HG03520 (cell line): ENCODE results near the gene FOXC1.

ENCODE experiments used
- ATAC-seq: cut with Tn5 transposase; IDR thresholded peaks from one replicate; pipeline ENCODE4 v1.9.1; 2021; ENCODE audit warnings: mild to moderate bottlenecking, moderate library complexity; ENCODE audit not compliant: unreplicated experiment

The FOXC1 gene

DNA sequence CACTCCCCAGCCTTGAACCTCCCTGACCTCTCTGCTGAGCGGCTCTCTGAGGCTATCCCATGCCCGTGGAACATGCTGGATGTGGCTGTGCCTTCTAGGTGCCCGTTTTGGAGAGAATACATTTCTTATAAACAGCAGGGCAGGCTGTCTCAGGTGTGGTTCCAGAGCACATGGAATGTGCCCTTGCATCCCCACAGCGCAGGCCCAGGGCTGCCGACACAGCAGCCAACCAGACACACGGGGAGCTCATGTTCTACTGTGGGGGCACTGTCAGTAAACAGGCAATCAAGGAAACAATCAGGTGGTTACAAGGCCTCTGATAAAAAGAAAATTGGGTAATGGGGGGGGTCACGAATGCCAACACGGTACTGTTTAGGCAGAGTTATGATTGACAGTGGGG, 30.8 kb downstream of the FOXC1 start:
- ATAC-seq, result no peak

- ATAC-seq, result no peak
Measured at GRCh38 chr6:1641343-1641885, 31.7 kb downstream of the FOXC1 start.

- ATAC-seq, result no peak
Measured at GRCh38 chr6:1643111-1643510, 33.4 kb downstream of the FOXC1 start.

DNA sequence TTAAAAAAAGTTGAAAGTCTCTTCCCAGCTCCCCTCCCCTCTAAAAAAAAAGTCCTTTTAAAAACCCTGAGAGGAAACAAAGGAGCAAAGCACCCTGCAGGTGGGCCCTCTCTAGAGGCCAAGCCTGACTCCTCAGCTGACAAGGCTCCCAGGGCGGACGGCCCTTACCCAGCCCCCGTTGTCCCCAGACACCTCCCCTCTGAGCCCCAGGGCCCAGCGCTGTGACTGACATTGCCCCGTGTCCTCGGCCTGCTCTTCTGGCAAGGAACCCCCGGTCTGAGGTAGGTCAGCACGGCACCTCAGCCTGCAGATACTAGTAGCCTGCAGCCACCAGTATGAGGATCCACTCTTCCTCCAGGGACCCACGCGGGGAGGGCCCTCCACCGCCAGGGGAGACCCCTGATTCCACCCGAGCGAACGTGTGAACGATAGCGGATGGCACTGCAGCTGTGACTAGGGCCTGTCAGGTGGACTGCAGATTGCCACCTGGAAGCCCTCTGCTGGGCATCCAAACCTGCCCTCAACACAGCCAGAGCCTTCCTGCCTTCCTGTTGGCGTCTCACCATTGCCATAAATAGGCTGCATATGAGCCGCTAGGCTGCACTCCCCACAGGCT, 34.2 kb downstream of the FOXC1 start:
- no peak for ATAC-seq

DNA sequence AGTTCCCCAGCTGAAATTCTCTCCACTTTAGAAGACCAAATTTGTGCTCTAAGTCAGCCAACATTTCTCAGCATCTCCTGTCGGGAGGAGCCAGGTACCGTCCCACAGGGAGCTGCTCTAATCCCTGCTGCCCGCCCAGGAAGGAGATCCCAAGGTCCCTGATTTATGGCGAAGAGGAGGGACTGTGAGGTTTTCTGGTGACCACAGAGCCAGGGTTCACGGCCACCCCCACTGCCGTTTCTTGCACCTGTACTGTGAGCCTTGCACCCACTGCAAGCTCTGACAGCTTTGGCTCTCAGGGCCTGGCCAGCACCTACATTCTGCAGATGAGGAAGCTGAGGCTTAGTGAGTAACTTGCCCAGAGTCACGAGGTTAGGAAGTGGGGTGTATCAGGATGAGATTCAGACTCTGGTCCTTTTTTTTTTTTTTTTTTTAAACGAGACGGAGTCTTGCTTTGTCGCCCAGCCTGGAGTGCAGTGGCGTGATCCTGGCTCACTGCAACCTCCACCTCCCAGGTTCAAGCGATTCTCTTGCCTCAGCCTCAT, 34.9 kb downstream of the FOXC1 start:
- ATAC-seq, result no peak

- ATAC-seq, result no peak
Measured at GRCh38 chr6:1645466-1646185, 35.9 kb downstream of the FOXC1 start.

- no peak for ATAC-seq
Measured at GRCh38 chr6:1651362-1651761, 41.6 kb downstream of the FOXC1 start.

- ATAC-seq, result no peak
Measured at GRCh38 chr6:1652842-1653241, 43.1 kb downstream of the FOXC1 start.

GRCh38 chr6:1654054-1654453, 44.3 kb downstream of the FOXC1 start:
- no peak for ATAC-seq

DNA sequence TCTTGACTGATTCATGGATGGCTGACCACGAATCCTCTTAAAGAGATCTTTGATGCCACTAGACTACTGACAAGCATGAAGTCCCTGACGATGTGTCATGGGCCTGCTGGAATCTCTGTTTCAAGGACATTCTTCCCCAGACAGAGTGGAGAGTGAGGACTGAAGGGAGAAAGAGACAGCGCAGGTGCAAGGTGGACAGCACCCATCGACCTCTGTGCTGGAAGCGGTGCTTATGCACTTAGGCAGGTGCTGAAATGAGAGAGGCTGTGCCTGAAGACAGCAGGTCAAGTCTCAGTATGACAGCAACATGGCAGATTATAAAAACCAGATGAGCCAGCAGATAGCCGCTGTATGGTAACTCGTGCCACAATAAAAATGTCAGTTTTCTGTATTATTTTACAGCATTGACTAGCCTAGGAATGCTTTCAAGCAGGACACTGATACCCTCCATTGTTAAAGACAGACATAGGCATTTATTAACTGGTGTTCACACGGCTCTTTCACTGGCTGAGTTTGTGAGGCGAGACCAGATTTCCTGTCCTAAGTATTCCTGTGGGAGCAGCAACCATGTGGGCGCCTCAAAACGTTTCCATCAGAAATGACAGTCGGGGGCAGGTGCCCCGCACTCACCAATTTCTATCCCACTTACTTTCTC, 47.5 kb downstream of the FOXC1 start:
- no peak for ATAC-seq

DNA sequence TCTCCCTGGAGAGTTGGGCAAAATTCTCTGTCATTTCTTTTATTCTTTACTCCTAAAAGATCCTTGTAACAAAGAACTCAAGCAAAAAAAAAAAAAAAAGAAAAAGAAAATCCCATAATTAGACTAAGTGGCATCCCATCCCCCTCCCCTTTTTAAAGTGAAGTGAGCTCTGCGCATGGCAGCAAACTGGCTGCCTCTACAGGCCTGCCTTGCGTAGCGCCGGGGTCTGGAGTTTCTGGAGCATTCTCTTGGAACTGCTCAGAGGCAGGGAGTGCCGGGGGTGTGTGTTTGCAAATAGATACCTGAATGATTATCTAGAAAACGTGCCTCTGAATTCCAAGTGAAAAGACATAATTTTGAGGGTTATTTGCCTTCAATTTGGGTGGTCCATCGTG, 48.1 kb downstream of the FOXC1 start:
- ATAC-seq, result no peak

GRCh38 chr6:1658212-1659005, 48.7 kb downstream of the FOXC1 start:
- no peak for ATAC-seq

DNA sequence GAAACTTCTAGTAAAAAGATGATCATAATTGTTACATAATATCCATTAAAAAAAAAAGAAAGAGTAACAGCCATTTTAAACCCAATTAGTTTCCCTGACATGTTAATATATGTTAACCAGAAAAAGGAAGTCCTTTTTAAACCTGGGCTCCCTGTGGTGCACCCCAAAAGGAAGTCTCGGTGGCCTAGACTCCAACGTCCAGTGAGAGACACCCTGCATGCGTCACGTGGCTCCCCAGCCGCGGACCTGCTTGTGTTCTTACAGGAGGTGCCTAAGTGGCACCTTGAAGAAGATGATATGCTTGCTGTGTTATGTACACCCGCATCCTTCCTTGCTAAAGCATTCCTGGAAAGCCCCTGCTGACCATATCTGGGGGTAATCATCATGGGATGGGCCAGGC, 50.1 kb downstream of the FOXC1 start:
- no peak for ATAC-seq

DNA sequence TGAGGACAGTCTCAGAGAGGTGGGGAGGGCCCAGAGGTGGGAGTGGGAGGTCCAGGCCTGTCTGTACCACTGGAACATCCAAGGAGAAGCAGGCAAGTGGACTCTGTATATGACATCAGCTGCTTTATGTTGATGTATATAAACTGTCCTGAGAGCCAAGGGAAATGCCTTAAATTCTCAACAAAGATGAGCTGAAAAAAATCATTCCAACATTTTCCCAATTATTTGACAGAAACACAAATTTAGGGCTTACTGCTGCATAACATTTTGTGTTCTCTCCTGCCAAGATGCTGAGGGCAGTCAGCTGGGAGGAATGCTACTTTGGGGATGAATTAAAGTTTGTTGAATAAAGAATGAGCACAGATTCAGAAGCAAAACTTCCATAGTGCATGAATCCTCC, 52.8 kb downstream of the FOXC1 start:
- no peak for ATAC-seq
